GM19468 (cell line): Measurements from ENCODE around the gene GSTM3.
"Not testable (repeated sequence)": the region's sequence is repeated elsewhere in the genome, so short reads cannot be mapped to it uniquely, and the experiment has no call there.

Experiments used
- ATAC-seq: cut with Tn5 transposase; IDR thresholded peaks from one replicate; pipeline ENCODE4 v1.9.1; 2021; ENCODE audit warnings: mild to moderate bottlenecking, moderate library complexity, moderate number of reproducible peaks; ENCODE audit not compliant: unreplicated experiment; ENCODE audit errors: extremely low read depth

The GSTM3 gene

DNA sequence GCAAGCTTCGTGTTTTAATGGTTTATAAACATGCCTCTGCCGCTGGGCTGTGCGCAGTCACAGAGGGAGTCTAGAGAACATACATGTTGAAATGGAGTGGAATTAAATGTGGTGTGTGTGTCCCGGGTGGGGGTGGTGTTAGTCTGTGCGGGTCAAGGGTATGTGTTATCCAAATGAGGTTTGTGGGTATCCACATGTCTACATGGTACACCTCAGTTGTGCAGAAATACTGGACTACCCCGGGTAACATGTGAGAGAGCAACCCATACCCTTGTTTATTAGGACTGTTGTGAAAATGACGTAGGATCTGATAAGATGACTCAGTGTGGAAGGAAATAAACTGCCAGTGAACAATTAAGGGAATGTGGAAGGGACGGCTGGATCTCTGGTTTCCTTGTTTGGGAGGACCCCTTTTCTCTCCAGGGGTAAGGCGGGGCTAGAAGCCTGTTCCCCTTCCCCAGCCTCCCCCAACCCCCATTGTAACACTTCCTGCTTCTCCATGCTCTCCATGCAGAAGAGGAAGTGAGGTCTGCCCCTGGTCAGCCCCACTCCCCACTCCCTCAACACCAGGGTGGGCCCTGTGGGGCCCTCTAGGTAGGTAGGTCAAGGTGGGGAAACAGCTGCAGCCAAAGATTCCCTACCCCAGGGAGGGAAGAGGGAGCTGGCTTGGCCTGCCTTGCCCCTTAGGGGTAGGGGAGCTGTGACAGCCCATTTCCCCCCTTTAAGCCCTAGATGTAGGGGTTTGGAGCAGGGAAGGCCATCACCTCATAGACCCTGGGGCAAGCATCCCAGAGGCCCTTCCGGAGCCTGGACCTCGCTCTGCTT is 22.2 kb upstream of the GSTM3 start:
- no peak for ATAC-seq

GRCh38 chr1:109762039-109762585 is 21.3 kb upstream of the GSTM3 start:
- no peak for ATAC-seq

- ATAC-seq: no peak
These were observed 20.6 kb upstream of the GSTM3 start for GRCh38 chr1:109761227-109762038.

DNA sequence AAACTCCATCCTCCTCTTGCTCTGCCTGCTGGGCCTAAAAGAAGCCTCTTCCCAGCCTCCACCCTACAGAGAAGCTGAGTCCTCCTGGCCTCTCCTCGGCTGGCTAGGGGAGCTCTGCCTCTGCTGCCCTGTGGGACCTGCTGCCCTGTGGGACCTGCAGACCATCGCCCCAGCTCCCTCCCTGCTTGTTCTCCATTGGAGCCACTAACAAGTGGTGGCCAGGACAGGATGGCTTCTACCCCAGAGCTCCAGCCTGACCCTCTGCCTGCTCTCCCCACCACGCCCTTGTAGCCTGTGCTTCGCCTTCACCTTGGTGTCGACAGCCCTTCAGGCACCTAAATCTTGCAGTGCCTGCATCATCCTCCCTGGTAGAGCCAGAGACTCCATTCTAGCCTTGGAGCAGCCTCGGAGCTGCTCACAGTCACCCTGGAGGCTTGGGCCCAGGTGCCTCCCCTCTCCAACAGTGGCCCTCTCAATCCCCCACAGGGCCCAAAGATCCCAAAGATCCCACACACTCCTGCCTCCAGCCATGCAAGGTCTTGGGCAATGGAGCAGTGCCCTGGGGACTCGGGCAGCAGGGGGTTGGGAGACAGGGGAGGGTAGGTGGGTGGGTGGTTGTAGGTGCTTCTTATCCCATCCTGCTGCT is 19.9 kb upstream of the GSTM3 start:
- ATAC-seq: no peak

GRCh38 chr1:109759513-109760334 is 18.9 kb upstream of the GSTM3 start:
- ATAC-seq: no peak

DNA sequence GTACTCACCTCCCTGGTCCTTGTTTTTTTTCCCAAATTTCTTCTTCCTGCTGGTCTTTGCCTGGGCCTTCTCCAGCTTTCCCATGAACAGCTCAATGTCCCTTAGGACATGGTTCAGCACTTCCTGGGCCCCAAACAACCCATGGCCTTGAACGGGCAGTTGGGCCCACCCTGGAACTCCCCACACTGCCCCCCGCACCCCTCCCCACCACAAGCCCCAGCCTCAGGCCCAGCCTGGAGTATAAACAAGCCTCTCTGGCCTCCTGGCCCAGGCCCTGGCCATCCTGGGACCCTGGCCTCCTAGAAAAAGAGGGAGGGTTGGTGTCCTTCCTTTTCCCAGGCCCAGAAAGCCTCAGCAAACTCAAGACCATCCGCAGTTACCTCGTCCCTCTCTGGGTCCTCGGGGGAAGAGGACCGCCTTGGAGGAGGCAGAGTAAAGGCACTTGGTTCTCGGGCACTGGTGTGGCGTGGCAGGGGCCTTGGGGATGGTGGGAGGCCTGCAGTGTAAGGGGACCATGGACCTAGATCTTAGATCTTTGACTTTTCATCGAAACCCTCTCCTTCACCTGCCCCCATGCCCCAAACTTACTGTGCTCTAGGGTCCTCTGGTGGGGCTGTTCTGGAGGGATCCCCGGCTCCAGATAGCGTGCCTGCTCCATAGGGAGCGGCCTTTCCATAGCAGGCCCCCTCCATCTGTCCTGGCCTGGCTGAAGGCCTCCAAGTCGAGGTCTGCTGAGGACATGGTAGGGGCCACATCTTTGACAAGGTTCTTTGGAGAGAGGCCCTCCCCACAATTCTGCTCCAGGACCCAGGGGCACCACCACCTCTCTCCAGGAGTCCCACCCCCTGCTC is 17.3 kb upstream of the GSTM3 start:
- no peak for ATAC-seq

DNA sequence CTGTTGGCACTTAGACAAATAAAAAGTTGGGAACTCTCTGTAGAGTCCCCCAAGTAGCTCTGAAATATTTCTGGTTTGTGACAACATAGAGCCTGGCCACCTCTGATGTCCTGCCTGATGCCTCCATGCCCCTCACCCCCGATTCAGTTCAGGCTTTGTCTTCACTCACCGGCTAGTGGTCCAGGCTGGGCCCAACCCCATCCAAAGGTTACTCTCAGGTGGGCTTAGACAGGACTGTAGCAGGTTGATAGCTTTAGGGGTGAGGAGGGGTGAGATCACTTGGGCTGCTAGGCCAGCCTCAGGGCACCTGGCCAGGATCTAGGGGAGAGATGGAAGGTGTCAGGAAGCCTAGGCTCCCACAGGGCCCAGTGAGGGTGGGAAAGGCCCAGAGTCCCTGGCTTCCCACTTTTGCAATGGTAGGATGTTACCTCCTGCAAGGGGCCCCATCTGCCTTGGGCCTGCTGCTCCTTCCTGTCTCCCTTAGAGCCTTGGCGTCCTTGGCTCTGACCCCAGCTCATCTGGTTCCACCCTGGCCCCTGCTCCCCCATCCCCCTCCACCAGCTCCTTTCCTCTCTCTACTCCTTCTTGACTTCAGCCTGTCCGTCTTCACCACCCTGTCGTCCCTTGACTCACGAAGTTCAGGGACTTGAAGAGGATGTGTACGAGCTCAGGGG is 16.1 kb upstream of the GSTM3 start:
- ATAC-seq: no peak

DNA sequence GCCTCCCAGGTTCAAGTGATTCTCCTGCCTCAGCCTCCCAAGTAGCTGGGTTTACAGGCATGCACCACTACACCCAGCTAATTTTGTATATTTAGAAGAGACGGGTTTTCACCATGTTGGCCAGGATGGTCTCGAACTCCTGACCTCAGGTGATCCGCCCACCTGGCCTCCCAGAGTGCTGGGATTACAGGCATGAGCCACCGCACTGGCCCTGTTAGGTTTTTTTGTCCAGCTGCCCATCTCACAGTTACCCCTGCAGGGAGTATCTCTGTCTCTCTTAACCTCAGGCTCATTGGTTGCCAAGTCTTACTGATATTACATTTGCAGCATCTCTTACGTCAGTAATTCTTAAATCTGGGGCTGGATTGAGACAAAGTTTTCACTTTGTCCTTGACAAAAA is 15.5 kb upstream of the GSTM3 start:
- not testable (repeated sequence) for ATAC-seq

DNA sequence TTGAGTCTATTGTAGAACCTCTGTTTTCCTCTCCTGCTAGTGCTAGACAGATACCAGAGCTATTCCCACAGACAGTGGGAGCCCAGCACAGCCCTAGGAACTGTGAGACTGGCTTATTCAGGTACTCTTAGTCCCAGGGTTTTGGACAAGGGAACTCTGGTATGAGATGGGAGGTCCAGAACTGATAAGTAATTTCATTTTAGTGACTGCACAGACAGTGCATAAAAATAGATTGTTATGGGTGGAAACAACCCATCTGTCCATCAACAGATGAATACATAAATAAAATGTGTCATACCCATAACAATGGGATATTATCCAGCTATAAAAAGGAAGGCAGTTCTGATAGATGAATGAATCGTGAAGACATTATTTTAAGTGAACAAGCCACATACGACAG is 13.9 kb upstream of the GSTM3 start:
- ATAC-seq: no peak

GRCh38 chr1:109751531-109752260 is 10.9 kb upstream of the GSTM3 start:
- no peak for ATAC-seq

GRCh38 chr1:109750920-109751319 is 10.1 kb upstream of the GSTM3 start:
- ATAC-seq: no peak

- ATAC-seq: no peak
These were observed 9.5 kb upstream of the GSTM3 start for GRCh38 chr1:109750241-109750882.

DNA sequence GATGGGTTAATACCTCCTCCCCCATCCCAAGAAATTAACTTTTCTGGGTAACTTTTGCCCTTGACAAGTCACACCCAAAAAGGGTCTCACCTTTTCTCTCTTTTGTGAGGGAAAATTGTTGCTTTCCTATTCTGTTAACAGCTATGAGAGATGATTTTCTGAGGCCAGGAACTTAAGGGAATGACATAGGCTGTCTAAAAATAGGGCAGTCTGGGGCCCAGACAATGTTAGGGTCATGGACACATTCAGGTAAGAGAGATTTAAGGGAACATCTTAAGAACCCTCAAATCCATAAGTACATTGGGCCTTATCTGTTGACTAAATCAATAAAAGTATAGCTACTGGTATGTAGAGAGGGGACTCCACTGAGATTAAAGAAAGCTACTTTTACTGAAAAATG is 8.4 kb upstream of the GSTM3 start:
- no peak for ATAC-seq

- ATAC-seq: not testable (repeated sequence)
These were observed 7.5 kb upstream of the GSTM3 start for GRCh38 chr1:109748311-109748710.

DNA sequence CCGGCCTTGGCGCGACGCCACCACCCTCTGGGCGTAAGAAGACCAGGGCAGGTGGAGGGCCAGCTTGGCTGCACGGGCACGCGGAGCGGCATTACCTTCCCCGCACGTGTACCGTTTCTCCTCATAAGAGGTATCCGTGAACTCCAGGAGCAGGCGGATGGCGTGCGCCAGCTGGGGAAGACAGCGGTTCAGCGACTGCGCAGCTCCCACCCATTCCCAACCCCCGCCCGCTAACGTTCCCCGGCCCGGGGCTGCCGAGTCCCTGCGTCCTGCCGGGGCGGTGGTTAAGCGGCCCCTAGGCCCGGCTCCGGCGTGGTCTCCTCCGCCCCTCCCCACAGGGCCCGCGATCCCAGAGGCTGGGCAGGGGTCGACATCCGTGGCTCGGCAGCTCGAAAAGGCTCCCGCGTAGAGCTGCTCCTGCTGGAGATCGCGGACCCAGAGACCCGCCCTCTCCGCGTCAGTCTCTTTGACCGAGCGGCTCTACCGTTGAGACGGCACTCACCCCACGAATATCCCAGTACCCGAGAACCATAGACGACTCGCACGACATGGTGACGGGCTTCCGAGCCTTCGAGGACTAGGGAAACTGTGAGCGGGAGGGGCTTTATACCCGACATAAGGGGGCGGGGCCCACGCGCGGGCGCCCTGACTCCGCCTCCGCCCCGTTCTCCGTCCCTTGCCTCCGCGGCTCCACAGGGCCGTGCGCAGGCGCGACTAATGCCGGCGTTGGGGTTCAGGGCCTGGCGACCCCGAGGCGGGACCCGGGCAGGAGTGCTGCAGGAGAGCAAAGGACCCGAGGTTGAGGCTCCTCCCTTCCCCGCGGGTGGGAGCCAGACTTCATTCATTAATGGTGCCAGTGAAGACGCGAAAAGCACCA is 862 bp downstream of the GSTM3 start:
- ATAC-seq: peak; percentile 37

- no peak for ATAC-seq
These were observed 7.5 kb downstream of the GSTM3 start for GRCh38 chr1:109733236-109733870.
